Spinal cord (tissue), 10 donors: ENCODE data around the gene OFD1. TPM values are rescaled to one million over a fixed set of nuclear protein-coding genes. Genes with fewer than 3 reads are reported as not detected.

Source experiments
- DNase-seq, 6 donors: peaks; one replicate each; pipeline versions ENCODE4 v3.0.0 to v3.0.0-alpha.2; 2013 to 2015; ENCODE audit warnings: low spot score in 6 of 6, low read depth in 4 of 6
- H3K27ac ChIP-seq: one replicate; pipeline ENCODE4 v1.5.1; 2013; ENCODE audit warnings: low read depth, low read length, control low read depth
- H3K27me3 ChIP-seq: one replicate; pipeline ENCODE4 v1.6.1; 2013; ENCODE audit warnings: low read length; ENCODE audit not compliant: control insufficient read depth, insufficient read depth
- H3K36me3 ChIP-seq: one replicate; pipeline ENCODE4 v1.6.1; 2013; ENCODE audit warnings: low read length; ENCODE audit not compliant: control insufficient read depth, insufficient read depth
- H3K4me1 ChIP-seq: one replicate; pipeline ENCODE4 v1.6.1; 2013; ENCODE audit warnings: low read length; ENCODE audit not compliant: control insufficient read depth, insufficient read depth
- H3K4me3 ChIP-seq: one replicate; pipeline ENCODE4 v1.5.1; 2013; ENCODE audit warnings: low read depth, low read length, control low read depth
- H3K9me3 ChIP-seq: one replicate; pipeline ENCODE4 v1.6.1; 2013; ENCODE audit warnings: low read length; ENCODE audit not compliant: control insufficient read depth, insufficient read depth
- WGBS: methylation state at CpG from one replicate; pipeline ENCODE4 v1.1.5; 2013; ENCODE audit warnings: missing lambda C conversion rate; ENCODE audit not compliant: insufficient coverage; 5-methylcytosine and 5-hydroxymethylcytosine counted together
- polyA plus RNA-seq, 2 donors: library from polyadenylated mRNA; unstranded; fragments of 120-200 nt; gene quantifications; one replicate each; pipeline ENCODE4 v1.2.1, GENCODE V29; 2013; ENCODE audit not compliant: insufficient read length in 2 of 2
- total RNA-seq, 2 donors: library from RNA; depleted of rRNA in 1 of 2; stranded (reverse); fragments of 120-200 nt in 1 of 2; fragments of >200 nt in 1 of 2; gene quantifications; one replicate each; pipeline versions ENCODE4 v1.2.3 to v1.2.4, GENCODE V29; 2013 to 2014
- donor health status: healthy.

Gene OFD1
- total and polyA plus RNA-seq, 4 donors = 20.3 to 30.6 (median 29.3) TPM

DNA sequence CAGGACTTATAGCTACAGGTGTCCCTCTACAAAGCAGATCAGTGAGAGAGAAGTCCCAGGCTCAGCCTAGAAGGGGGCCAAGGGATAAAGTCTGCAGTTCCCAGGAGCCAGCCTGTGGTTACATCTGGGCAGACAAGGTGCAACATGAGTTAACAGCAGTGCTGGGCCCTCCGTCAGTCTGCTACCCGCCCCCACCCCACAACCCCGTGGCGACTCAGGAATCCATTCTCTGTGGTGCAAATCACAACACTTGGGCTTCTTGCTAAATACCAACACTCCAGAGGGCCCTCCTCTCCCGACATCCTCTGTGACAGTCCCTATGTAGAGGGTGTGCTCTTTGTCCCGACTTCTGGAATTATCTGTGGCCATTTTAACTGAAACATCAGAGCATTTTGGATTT, 68.6 kb downstream of the OFD1 start:
- Histone ChIP-seq H3K4me3 (no peak overlapping the region), H3K9me3 (peaks cover 2% of the 10 kb centered on the region), H3K27me3 (peaks cover 17% of the 10 kb centered on the region), H3K36me3 (no peaks in the 10 kb centered on the region), H3K27ac (no peak overlapping the region), H3K4me1 (no peaks in the 10 kb centered on the region)
- 8% methylated on average over 2 of the region's 6 CpGs for WGBS
- DNase-seq = no peak

- H3K4me1 ChIP-seq = no peaks in the 10 kb centered on the region
- no peaks in the 10 kb centered on the region for H3K9me3 ChIP-seq
- H3K4me3 ChIP-seq = no peak overlapping the region
- H3K27me3 ChIP-seq = peaks cover 16% of the 10 kb centered on the region
- DNase-seq = no peak
- no CpG with 5 or more reads among the region's 2 CpGs for WGBS
- H3K27ac ChIP-seq = no peak overlapping the region
- no peaks in the 10 kb centered on the region for H3K36me3 ChIP-seq
These were observed 70.7 kb downstream of the OFD1 start for GRCh38 chrX:13805241-13805640.

DNA sequence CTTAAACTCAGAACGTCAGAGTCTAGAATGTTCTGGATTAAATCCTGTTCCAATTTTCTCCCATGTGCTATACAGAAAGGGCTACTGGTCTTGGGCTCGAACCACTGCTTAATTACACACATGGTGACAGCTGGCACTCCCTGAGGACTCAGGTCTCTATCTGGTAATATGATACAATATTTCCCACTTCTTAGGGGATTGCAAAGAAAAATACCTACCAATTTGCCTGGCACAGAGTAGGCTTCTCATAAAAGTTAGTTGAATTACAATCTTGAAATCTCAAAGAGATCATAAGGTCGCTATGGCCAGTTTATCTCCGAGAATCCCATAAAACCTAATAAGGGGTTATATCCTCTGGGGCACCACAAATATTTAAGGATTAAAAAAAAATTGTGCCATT, 73.7 kb downstream of the OFD1 start:
- no peaks in the 10 kb centered on the region for H3K9me3 ChIP-seq
- no peak for DNase-seq
- H3K27ac ChIP-seq = no peak overlapping the region
- peaks cover 18% of the 10 kb centered on the region for H3K27me3 ChIP-seq
- WGBS = no CpG with 5 or more reads among the region's 4 CpGs
- H3K36me3 ChIP-seq = no peaks in the 10 kb centered on the region
- no peak overlapping the region for H3K4me3 ChIP-seq
- H3K4me1 ChIP-seq = no peaks in the 10 kb centered on the region

DNA sequence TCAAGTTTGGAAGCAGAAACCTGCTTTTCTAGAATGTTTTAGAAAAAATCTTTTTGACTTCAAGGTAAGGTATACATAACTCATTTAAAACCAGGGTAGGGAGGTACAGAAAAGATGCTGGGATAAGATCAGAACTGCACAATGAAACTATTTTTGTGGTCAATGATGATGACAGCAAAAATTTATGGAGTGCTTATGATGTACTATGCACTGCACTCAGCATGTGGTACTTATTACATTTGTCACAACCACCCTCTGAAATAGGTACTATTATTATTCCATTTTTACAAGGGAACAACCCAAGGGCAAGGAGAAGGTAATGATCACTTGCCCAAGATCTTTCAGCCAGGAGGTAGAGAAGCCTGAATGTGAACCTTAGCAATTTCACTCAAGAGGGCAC, 74.3 kb downstream of the OFD1 start:
- Histone ChIP-seq H3K27me3 (peaks cover 18% of the 10 kb centered on the region), H3K4me1 (no peaks in the 10 kb centered on the region), H3K27ac (no peak overlapping the region), H3K4me3 (no peak overlapping the region), H3K36me3 (no peaks in the 10 kb centered on the region), H3K9me3 (no peaks in the 10 kb centered on the region)
- DNase-seq = no peak

DNA sequence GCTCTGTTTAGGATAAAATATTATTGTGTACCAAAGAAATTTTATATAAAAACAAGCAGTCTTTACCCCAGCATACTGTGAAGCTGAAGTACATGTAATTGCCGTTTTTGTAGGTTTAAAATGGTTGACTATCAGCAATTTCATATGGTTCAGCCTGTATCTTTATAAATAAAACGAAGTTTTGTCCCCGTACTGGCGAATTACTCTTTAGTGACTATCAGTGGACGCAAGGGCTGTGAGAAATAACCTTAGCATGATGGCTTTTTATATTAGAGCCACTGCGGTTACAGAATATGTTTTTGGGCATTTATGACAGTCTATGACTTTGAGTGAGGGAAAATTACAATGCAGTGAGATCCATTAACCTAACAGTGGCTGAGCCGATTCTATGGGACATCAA, 81.1 kb downstream of the OFD1 start:
- Histone ChIP-seq H3K9me3 (no peaks in the 10 kb centered on the region), H3K27me3 (peaks cover 25% of the 10 kb centered on the region), H3K36me3 (no peaks in the 10 kb centered on the region), H3K4me3 (peak overlapping the region; percentile 28), H3K27ac (peak overlapping the region; percentile 59), H3K4me1 (no peaks in the 10 kb centered on the region)
- peak in 1 of 6 donors; percentile 43 for DNase-seq
- 67% methylated on average over 4 of the region's 7 CpGs for WGBS

DNA sequence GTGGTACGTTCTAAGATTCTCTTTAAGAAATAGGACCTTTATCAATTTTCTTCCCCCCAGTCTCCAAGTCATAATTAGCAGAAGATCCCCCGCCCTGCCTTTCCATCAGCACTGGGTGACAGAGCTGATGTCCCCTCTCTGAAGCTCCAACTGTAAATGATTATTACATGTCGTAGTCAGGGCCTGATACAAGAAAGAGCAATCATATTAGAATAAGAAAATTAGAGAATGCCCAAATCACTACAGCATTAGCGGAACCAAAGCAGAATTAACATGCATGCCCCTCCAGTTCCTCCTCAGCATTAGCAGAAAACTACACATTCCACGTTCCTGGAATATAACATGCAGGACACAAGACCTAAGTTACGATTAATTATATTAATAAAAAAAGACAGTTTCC, 81.6 kb downstream of the OFD1 start:
- peak overlapping the region; percentile 28 for H3K4me3 ChIP-seq
- H3K9me3 ChIP-seq = no peaks in the 10 kb centered on the region
- no CpG with 5 or more reads among the region's 6 CpGs for WGBS
- H3K36me3 ChIP-seq = no peaks in the 10 kb centered on the region
- peaks cover 21% of the 10 kb centered on the region for H3K27me3 ChIP-seq
- H3K27ac ChIP-seq = peak overlapping the region; percentile 59
- no peaks in the 10 kb centered on the region for H3K4me1 ChIP-seq
- DNase-seq = peak in 1 of 6 donors; percentile 51

DNA sequence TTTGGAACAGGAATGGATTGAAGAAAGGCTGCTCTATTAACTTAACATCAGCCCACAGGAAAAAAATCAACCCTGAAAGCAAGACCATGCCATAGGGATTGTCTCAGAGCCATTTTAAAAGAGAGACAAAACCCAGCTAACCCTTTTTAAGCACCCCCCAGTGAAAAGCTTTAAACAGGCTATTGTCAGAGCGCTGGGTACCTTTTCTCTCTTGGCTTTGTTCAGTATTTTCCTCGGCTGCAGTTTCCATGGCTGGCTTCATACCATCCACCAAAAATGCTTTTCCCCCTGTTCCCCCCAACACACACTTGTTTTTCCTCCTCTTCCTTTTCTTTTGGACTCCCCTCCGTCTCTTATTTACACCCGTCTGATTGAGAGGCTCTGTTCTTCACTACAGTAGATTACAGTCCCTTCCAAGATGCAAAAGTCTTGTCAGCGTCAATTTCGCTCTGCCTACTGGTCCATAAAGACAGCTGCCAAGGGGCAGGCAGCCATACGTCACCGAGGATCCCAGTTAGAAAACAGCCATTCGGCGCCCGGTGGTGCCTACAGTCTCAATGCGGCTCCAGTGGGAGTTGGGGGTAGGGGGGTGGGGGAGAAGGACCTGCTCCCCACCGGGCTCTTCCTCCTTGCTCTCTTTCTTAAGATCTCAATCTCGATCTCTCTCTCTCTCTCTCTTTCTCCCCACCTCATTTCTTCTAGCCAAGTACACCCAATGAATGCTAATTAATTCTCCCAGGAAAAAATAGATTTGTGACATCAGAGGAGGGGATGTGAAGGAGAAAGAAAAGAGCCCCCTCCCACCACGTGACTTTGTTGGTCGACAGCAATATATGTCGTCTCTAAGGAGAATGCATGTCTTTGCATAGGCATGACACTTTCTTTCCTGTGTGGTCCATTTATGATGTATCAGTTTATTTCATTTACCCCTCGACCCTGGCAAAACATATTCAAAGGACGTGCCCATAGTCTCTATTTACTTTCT, 82.4 kb downstream of the OFD1 start, which contains the start of gene GPM6B:
Gene GPM6B (minus strand): TSS at position 451 of the 985 bp plus-strand sequence. CDS start 189 bp downstream, at position 262.
- Histone ChIP-seq H3K9me3 (no peaks in the 10 kb centered on the region), H3K4me1 (no peaks in the 10 kb centered on the region), H3K27me3 (peaks cover 23% of the 10 kb centered on the region), H3K36me3 (no peaks in the 10 kb centered on the region), H3K4me3 (peak within 1 kb of the TSS; percentile 28), H3K27ac (peak within 1 kb of the TSS; percentile 68)
- 8% methylated on average over 6 of the region's 19 CpGs for WGBS
- peak; percentile 53 to 93 (median 66) for DNase-seq

Other genes with a start within 250 kb of the OFD1 start
- gene EGFL6, start 165.1 kb upstream of the OFD1 start, total RNA-seq = 10 to 100 TPM; 21.9 to 27.8 TPM
- gene EGFL6, start 165.1 kb upstream of the OFD1 start, polyA plus RNA-seq = 10 to 100 TPM; 12.7 to 14.7 TPM
- gene TCEANC, start 81.6 kb upstream of the OFD1 start, total RNA-seq = 1 to 10 TPM; 8.2 to 9.6 TPM
- gene TCEANC, start 81.6 kb upstream of the OFD1 start, polyA plus RNA-seq = 1 to 10 TPM; 4.7 to 6.0 TPM
- 10 to 100 TPM; 34.9 to 41.3 TPM for gene RAB9A, start 45.6 kb upstream of the OFD1 start, total RNA-seq
- 10 to 100 TPM; 47.5 to 63.4 TPM for gene RAB9A, start 45.6 kb upstream of the OFD1 start, polyA plus RNA-seq
- 10 to 100 TPM; 27.4 to 38.8 TPM for gene TRAPPC2, start 128 bp upstream of the OFD1 start, total RNA-seq
- gene TRAPPC2, start 128 bp upstream of the OFD1 start, polyA plus RNA-seq = 10 to 100 TPM; 18.6 to 24.7 TPM
- gene GPM6B, start 82.3 kb downstream of the OFD1 start, total RNA-seq = 100 to 1,000 TPM; 317 to 523 TPM
- 100 to 1,000 TPM; 432 to 757 TPM for gene GPM6B, start 82.3 kb downstream of the OFD1 start, polyA plus RNA-seq